Measurements from ENCODE around the gene PARVG.

Gene PARVG

DNA sequence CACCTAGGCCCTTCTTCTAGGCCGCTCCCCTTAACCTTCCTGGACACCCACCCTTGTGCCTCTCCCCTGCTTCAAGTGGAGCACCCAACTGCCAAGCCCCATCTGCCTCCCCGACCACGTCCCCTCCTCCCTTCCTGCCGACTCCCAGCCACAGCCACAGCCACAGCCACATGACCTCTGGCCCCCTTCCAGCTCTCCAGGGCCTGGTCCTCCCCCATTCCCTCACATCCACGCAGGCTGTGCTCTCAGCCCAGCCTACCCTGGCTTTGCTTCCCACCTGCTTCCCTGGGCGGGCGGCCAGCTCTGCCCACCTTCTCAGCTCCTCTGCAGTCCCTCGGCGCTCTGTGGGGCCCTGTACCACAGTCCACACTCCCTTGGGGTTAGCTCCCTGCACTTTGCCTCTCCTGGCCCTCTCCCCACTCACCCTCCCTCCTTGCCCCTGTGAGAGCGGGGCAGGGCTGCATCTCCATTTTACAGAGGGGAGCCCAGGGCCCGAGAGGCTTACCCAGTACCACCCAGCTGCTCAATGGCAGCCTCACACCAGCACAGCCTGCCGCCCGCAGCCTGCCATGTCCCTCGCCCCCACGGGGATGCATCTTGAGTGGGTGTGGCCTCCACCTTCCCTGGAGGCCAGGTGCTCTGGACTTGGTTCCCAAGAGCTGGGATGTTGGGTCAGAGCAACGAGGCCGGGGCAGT, 20.3 kb downstream of the PARVG start:
- FAIRE-seq (no peak), DNase-seq (ENCODE audit: insufficient read length, low spot score) (no peak)
- no peak for TF ChIP-seq CTCF (IDR thresholded peaks at IDR 0.05; ENCODE audit: insufficient read depth, missing control alignments)

GRCh38 chr22:44201665-44202064, 20.9 kb downstream of the PARVG start:
- TF ChIP-seq CTCF (IDR thresholded peaks at IDR 0.05; ENCODE audit: insufficient read depth, missing control alignments) = no peak
- DNase-seq (ENCODE audit: insufficient read length, low spot score) = no peak
- FAIRE-seq = no peak

GRCh38 chr22:44202261-44202789, 21.6 kb downstream of the PARVG start:
- FAIRE-seq (no peak), DNase-seq (ENCODE audit: insufficient read length, low spot score) (no peak)
- TF ChIP-seq CTCF (IDR thresholded peaks at IDR 0.05; ENCODE audit: insufficient read depth, missing control alignments) = no peak

- TF ChIP-seq CTCF (IDR thresholded peaks at IDR 0.05; ENCODE audit: insufficient read depth, missing control alignments) = no peak
- no peak for FAIRE-seq
Observed at GRCh38 chr22:44203203-44203602, 22.5 kb downstream of the PARVG start.

DNA sequence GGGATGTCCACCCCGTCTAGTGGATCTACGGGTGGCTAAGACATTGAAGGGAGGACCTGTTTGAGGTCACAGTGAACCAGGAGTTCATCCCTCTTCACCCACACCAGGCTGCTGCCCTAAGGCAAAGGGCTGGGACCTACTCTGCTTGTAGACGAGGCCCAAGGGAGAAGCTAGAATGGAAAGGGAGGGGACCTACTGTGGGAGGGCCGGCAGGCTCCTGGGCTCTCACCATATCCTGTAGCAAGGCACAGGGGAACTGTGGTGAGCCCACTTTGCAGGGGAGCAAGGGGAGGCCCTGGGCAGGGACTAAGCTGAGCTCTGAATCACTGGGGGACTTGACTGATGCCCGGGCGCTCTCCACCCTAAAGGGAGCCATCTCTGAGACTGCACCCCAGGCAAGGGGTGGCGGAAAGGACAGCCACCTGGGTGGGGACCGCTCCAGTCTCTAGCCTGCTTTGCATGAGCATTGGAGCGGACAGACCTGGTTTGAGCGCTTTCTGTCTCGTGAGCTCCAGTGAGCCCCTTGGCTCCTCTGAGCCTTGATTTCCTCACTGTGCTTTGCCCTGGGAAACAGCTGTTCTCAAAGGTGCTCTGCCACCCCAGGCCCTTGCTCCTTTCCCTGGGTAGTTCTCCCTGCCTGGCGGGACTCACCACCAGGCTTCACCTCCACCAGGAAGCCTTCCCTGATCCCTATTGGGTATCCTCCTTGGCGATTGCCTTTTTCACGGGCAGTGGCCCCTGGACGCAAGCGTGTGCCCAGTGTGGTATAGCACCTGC, 24.2 kb downstream of the PARVG start:
- TF ChIP-seq CTCF (IDR thresholded peaks at IDR 0.05; ENCODE audit: insufficient read depth, missing control alignments) = no peak
- FAIRE-seq = no peak
- DNase-seq (ENCODE audit: insufficient read length, low spot score) = no peak

More at GRCh38 chr22:44203203-44203602, 22.5 kb downstream of the PARVG start:
- DNase-seq (ENCODE audit: insufficient read length, low spot score) = no peak

DNA sequence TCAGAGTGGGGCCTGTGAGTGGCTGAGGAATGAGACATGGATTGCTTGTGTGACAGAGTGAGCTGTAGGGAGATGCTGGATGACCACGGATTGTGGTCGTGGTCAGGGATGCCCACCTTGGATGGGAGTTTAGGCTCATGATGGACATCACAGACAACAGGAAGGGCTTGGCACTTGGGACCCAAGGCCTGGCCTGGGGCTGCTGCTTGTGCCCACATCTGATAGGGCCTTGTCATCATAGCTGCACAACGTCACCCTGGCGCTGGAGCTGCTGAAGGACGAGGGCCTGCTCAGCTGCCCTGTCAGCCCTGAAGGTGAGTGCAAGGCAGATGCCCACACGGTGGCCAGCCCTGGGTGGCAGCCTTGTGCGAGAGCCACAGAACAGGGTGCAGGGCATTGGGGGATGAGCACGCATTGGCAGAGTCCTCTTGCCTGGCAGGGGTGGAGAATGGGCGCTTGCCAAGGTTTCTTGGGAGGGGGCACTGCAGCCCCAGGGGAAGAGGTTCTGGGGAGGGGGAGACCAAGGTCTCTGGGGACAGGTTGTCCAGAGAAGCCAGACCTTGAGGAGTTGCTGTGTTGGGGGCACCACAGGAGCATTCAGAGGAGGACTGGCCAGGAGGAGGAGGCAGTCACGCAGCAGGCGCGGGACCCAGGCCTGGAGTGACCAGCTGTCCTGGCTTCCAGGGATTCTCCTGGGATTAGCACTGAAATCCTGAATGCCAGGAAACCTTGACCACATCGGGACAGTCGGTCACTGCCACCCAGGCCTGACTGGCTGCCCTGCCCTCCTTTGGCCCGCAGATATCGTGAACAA, 25.0 kb downstream of the PARVG start:
- TF ChIP-seq CTCF (IDR thresholded peaks at IDR 0.05; ENCODE audit: insufficient read depth, missing control alignments) = no peak
- FAIRE-seq (no peak), DNase-seq (ENCODE audit: insufficient read length, low spot score) (no peak)

Measured in D721Med (cell line).